GM18870 (cell line): ENCODE data around the gene SIRT2.

Source experiments
- ATAC-seq: cut with Tn5 transposase; IDR thresholded peaks from one replicate; pipeline ENCODE4 v1.9.1; 2021; ENCODE audit warnings: moderate library complexity; ENCODE audit not compliant: unreplicated experiment

Gene SIRT2

DNA sequence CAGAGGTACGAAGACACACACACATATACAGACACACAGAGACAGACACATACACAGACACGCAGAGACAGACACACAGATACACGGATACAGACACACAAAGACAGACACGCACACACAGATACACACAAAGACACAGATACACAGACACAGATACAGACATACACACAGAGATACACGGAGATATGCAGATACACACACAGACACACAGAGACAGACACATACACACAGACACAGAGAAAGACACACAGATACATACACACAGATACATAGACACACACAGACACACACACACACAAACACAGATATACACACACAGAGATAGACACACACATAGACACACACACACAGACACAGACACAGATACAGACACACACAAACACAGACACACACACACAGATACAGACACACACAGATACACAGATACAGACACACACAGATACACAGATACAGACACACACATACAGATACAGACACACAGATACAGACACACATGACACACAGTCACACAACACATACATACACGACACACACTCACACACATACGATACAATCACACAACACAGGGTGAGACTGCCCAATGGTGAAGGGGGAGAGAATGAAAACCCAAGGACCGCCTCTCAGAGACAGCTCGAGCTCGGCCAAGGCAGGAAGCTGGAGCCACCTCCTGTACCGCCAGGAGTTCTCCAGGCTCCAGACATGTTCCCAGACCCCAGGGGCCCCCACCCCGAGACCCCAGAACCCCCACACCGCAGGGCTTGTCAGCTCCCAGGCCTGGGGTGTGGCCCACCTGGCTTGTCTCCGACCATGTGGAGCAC lies 21.4 kb upstream of the SIRT2 start:
- ATAC-seq = no peak

DNA sequence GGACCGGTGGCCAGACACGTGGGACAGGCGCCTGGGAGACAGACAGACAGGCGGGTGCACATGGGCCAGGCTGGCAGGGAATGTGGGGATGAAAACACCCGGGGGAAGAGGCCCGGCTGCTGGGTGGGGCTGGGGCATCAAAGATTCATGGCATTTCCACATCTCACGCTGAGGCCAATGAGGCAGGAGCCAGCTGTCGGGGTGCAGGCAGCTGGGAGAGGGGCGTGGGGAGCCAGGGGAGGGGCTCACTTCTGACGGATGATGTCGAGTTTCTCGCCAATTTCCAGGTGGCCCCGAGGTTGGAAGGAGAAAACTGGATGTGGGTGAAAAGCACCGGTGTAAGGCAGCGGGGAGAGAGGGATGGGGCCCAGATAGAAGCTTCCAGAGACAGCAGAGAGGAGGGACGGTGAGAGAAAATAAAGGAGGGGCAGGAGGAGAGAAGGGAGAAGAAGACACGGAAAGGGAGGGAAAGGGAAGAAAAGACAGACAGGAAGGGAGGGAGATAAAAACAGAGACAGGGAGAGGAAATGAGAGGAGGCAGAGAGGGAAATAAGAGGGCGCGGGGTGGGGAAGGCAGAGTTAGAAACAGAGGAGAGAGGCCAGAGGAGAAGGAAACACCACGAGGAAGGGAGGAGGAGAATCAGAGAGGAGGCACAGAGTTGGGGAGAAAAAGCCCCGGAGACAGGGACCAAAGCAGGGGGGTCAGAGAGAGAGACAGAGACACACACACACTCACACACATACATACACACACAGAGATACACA lies 20.6 kb upstream of the SIRT2 start:
- ATAC-seq = no peak

DNA sequence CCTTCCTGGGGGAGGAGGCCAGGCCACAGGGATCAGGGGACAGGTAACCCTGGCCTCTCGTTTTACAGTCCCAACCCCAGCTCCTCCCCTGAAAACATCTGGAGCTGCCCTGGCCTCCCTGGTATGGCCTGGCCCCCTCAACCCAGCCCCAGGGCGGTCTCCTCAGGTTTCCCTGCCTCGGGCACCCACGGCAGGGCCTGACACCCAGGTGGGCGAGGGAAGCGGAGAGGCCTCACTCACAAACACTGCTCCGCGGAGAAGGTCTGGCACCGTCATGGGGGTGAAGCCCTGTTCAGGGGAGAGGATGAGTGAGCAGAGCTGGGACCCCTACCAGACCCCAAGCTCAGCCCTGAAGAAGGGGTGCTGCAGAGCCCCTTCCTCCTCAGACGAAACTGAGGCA lies 19.1 kb upstream of the SIRT2 start:
- no peak for ATAC-seq

DNA sequence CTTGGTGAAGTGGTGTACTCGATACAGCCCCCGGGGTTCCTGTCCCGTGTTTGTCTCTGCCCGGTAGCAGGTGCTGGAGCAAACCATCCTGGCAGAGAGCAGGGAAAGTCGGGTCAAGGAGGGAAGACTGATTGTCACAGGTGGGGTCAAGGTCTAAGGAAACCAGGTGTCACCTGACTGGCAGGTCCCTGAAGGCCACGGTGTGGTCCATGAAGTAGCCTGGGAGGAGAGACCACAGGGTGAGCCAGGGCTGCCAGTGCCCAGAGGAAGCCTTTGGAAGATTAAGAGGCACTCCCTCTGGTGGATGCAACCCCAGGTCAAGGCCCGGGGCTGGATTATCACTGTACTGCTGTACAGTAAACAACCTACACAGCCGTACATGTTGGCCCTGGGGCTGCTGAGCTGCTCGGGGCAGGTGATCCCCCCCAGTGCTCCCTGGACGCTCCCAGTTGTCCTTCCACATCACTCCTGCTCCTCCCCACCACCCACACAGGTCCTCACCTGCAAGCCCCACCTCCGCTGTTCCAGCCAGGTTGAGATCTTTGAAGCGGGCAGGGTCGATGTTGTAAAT lies 18.6 kb upstream of the SIRT2 start:
- no peak for ATAC-seq

DNA sequence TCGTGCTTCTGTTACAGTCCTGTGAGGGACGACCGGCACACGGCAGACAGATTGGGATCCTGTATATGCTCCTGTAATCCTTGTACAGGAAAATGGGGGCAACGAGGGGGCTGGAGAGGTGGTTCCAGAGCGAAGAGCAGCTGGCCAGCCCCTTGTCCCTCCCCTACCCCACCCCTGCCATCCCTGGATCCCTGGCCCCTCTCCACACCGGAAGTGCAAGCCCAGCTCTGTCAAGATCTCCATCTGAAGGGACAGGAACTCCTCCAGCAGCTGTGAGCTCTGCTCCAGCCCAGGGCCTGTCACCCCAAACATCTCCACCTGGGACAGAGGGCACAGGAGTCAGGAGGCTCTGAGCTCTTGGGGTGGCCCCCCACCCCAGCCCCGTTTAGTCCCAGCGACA lies 18.1 kb upstream of the SIRT2 start:
- ATAC-seq = no peak

DNA sequence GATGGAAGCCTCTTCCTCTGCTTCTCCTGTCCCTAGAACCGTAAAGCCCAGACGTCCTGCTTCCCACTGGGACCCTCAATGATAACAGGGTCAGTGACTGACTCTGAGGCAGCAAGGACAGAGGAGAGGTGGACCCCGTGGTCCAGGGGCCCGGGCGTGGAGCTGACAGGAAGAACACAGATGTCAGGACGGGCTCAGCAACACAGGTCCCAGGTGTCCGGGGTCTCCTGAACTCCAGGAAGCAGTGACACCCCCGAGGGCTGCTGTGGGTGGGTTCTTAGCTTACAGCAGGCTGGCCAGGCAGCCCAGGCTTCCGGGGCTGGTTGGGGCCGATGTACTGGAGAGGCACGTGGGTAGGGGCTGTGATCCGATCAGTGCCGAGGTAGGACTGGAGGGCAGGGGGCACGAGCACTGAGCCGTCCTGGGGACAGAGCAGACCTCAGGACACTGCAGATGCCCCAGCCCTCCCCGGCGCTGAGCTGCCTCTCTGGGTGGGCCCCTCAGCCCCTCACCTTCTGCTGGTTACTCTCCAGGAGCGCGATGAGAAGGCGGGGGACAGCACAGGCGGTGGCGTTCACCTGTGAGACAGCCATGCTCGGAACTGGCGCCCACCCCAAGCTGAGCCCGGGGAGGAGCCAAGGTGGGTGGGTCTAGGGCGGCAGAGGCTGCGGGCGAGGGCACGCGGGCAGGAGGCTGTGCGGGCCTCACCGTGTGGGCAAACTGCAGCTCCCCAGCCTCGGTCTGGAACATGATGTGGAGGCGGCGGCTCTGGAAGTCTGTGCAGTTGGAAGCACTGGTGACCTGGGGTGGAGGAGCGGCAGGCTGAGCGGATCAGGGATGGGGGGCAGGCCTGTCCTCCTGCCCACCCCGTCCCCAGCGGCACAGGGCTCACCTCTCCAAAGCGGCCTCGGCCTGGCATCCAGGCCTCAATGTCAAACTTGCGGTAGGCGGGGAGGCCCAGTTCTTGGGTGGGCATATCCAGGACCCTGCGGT lies 16.2 kb upstream of the SIRT2 start:
- no peak for ATAC-seq

DNA sequence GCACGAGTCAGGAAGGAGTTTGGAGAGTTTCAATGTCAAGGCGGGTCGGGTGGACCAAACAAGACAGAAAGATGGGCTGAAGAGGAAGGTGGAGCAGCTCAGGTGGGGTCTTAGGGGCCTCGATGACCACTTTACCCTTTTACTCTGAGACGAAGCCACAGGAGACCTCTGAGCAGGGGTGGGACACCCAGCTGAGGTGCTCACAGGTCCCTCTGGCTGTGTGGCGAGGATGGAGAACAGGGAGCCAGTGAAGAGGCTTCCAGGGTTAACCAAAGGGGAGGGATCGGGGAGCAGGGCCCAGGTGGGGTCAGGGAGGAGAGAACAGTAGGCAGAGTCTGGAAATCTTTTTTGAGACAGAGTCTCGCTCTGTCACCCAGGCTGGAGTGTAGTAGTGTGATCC lies 14.5 kb upstream of the SIRT2 start:
- no peak for ATAC-seq

DNA sequence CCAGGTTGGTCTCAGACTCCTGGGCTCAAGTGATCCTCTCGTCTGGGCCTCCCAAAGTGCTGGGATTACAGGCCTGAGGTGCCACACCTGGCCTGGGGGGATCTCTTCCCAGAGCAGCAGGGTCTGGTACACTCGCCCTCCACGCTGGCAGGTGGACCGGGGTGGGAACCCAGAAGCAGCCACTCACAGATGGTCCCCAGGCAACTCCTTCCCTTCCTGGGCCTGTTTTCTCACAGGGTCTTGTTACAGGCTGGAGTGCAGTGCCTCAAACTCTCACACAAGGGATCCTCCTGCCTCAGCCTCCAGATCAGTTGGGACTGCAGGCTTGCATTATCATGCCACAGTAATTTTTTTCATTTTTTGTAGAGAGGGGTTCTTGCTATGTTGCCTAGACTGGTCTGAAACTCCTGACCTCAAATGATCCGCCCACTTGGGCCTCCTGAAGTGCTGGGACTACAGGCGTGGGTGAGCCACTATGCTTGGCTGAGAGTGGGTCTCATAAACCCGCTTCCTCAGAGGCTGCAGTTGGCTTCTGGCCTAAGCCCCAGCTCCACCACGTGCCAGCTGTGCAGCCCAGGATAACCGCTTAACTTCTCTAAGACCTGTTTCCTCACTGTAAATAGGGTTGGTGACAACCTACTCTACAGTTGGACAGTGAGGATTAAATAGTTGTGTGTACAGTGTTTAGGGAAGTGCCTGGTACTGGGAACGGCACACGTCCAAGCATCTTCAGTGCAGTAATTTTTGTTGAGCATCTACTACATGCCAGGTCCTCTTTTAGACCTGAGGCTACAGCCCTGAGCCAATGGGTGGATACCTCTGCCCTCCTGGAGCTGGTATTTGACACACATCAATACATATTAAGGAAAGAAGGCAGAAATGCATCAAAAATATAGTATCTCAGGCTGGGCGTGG lies 13.4 kb upstream of the SIRT2 start:
- no peak for ATAC-seq

DNA sequence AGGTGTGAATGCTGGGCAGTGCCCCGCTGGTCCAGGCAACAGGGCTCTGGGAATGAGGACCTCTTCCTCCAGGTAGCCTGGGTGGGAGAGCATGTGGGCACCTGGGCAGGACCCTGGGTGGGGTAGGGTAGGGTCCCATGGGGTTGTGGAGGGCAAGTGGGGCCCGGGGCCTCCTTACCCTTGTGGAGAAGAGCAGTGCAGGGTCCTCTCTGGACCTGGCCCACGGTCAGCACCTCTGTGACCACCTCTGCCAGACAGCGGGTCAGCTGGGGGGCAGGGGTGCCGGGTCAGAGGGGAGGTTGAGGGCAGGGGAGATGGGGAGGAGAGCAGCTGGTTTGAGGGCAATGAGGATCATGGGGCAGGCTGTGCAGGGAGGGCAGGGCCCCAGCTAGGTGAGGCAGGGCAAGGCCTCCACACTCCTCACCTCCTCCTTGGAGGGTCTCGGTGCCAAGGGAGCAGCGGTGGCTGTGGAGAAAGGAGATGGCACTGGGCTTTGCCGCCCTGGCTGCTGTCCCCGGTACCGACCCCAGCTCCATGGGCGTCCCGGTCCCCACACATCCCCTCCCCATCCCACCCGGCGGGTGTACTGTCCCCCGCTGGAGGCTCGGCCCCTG lies 12.1 kb upstream of the SIRT2 start:
- no peak for ATAC-seq

DNA sequence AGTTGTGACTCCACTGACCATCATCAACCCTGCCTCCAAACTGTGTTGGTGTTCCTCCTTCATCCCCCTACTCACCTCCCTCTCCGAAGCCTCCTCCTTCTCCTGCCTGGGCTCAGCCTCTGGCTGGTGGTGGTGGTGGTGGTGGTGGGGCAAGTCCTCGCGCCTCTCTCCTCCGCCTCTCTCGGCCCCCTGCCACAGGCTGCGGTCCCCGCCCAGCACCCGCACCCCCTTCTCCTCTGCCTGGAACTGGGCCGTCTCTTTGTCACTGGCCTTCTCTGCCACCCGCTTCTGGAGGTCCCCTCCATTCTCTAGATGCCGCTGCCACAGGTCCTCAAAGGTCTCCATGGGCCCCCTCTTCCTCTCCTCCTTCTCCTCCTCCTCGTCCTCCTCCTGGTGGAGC lies 11.1 kb upstream of the SIRT2 start:
- ATAC-seq = no peak

DNA sequence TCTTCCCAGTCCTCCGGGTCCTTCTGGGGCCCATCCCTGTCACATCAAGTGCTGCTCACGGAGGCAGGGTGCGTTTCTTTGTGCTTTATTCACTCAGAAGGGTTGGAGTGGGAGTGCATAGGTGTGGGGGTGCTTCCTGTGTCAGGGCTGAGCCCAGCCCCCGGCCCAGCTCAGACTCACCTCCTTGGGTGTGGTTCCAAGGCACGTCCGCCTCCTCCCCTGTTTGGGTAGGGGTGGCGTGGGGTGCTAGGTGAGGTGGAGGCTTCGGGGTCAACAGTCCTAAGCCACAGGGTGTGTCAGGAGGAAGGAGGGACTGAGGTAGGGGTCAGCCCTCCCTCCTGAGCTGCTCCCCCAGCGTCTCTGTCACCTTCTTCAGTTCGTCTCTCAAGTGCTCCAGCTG lies 9.5 kb upstream of the SIRT2 start:
- no peak for ATAC-seq

DNA sequence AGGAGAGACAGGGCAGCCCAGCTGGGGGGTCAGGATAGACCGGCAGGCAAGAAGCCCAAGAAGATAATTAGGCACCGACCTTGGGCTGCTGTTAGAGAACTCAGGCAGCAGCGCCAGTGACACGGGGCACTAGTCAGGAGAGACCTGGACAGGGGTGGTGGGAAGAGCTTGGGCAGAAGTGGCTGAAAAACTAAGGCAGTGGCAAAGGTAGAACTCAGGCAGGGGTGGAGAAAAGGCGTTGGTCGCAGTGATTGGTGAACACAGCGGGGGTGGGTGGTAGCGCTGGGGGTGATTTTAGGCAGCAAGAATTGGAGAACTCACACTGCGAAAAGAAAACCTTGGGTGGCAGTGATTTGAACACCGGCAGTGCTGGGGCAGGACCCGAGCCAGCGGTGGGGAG lies 8.3 kb upstream of the SIRT2 start:
- ATAC-seq = no peak

DNA sequence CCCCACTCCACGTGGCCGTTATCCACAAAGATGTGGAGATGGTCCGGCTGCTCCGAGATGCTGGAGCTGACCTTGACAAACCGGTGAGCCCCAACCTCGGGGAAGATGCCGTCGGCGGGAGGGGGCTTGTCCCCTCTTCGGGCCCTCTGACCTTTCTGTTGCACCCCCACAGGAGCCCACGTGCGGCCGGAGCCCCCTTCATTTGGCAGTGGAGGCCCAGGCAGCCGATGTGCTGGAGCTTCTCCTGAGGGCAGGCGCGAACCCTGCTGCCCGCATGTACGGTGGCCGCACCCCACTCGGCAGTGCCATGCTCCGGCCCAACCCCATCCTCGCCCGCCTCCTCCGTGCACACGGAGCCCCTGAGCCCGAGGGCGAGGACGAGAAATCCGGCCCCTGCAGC lies 7.8 kb upstream of the SIRT2 start:
- ATAC-seq = no peak

DNA sequence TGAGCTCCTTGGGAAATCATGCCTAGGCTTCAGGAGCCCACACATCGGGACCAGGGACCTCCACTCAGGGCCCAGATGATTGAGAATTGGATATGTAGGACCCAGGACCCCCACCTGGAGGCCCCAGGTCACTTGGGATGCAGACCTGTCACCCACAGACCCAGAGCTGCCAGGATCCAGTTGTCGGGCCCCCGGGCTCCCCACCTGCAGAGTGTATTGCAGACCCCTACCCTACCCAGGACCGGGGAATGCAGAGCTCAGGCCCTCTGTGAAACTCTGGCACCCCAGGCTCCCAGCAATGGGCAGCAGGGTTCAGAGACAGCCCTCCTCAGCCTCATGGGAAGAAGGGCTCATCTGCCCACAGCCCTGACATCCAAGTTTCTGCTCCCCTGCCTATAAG lies 6.2 kb upstream of the SIRT2 start:
- ATAC-seq = no peak

DNA sequence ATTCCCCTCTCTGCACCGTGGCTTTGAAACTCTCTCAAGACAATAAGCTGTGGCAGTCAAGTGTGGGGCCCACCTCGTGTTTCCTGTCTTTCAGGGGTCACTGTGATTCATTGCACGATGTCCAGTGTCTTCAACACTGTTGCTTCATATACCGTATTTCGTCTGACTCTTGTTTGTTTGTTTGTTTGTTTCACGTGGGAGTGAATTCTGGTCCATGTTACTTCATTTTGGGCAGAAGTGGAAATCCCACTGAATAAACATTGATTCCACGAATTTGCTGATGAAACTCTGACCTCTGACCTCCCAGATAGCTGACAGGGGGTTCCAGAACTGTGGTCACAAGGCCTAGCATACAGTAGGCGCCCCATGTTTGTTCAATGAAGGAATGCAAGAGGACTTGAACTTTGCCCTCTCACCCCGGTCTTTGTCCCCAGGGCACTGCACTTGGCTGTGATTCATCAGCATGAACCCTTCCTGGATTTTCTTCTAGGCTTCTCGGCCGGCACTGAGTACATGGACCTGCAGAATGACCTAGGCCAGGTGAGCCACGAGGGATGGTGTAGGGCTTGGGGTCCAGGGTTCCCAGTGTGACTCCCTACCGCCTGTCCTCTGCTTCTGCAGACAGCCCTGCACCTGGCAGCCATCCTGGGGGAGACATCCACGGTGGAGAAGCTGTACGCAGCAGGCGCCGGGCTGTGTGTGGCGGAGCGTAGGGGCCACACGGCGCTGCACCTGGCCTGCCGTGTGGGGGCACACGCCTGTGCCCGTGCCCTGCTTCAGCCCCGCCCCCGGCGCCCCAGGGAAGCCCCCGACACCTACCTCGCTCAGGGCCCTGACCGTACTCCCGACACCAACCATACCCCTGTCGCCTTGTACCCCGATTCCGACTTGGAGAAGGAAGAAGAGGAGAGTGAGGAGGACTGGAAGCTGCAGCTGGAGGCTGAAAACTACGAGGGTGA lies 5.4 kb upstream of the SIRT2 start:
- no peak for ATAC-seq

DNA sequence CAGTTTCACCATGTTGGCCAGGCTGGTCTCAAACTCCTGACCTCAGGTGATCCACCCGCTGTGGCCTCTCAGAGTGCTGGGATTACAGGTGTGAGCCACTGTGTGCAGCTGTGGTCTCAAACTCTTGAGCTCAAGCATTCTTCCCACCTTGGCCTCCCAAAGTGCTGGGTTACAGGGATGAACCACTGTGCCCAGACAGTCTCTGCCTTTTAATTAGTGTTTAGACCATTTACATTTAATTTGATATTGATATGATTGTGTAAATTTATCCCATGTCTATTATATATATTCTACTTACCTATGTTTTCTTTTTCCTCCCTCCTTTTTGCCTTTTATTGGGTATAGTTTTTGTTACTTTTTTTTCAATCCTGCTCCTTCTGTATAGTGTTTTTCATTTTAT lies 2.3 kb upstream of the SIRT2 start:
- ATAC-seq = no peak

DNA sequence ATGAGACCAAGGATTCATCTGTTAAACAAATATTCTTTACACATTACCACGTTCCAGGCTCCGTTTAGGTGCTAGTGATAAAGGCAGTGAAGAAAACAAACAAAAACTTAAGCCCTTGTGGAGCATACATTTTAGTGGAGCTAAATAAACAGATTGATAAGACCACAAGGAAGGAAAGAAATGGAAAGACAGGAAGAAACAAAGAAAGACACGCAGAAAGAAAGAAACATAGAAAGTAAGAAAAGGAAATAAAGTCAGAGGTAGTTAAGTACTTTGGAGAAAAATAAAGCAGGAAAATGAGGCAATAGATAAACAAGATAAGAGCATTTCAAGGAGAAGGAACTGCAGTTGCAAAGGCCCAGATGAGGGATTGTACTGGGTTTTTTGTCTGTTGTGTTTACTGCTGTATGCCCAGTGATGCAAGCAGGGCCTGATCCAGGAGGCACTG lies 1.3 kb upstream of the SIRT2 start:
- no peak for ATAC-seq

DNA sequence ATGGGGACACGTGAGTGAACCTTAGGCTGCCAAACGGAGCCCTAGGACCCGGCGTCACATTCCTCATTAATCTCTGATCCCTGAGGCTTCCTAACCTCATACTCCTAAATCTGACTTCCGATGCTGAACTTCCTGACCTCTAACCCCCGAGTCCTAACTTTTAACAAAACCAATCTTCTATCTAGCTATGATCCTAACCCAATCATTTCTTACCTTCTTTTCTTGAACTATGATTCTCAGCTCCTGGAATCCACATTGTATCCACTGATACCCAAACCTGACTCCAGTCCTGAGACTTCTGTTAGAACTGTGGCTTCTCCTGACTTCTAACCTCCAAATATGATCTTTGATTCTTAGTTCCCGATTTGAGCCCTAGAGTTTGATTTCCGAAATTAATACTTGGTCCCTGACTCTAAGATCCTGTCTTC lies 798 bp upstream of the SIRT2 start:
- no peak for ATAC-seq
